Measurements from ENCODE around the gene SPAG5.
"Not testable (repeated sequence)": the region's sequence is repeated elsewhere in the genome, so short reads cannot be mapped to it uniquely, and the experiment has no call there.

SPAG5 gene

DNA sequence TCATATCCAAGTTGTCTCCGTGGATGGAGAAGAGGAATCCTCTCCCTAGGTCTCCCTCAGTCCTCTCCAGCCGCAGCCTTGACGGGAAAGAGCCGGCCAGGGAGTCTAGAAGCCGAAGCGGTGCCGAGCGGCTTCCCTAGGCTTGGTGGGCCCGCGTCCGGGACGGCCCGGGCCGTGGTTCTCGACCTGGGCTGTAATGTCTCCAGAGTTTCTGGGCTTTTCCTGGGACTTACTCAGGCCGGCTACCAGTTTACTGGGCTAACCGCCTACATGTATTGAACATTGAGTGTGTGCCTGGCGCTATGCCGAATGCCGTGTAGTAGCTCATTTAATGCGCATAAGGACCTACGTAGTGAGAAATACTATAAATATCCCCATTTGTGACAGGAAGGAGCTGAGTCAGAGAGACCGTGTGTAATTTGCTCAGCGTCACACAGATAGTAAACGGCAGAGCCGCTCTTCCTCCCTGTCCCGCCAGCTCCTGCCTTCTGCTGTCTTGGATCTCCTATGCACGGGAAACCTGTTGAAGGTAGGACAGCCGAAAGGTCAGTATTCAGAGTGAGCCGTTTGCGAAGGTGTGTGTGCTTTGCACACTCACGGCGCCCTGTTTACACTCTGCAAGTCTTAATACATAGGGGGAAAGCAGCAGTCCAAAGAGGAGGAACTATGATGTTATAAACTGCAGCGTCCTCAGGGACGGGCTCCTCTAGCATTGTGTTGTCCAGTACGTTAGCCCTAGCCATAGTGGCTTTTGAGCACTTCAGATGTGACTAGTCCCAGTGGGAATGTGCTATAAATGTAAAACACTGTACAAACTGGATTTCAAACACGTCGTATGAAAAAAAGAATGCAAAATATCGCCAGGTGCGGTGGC, 723 bp upstream of the SPAG5 start:
- DNase-seq, result peak; percentile 73

DNA sequence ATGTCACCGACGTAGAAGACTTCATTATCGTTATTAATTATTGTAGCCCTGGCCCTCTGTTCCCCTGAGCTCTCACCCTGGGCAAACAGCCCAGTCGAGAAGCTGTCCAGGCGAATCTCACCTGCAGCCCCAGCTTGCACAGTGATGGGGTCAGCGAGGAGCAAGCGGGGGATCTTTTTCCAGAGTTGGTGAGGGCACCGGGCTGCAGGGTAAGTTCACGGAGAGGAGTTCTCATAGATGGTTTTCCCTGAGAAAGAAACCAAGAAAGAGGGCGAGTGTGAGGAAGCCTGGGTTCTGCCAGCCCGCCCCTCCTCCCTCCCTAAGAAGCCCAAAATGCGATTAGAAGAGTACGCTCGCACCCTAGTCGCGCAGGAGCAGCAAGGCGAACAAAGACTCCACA, 436 bp downstream of the SPAG5 start:
- DNase-seq, result no peak

DNA sequence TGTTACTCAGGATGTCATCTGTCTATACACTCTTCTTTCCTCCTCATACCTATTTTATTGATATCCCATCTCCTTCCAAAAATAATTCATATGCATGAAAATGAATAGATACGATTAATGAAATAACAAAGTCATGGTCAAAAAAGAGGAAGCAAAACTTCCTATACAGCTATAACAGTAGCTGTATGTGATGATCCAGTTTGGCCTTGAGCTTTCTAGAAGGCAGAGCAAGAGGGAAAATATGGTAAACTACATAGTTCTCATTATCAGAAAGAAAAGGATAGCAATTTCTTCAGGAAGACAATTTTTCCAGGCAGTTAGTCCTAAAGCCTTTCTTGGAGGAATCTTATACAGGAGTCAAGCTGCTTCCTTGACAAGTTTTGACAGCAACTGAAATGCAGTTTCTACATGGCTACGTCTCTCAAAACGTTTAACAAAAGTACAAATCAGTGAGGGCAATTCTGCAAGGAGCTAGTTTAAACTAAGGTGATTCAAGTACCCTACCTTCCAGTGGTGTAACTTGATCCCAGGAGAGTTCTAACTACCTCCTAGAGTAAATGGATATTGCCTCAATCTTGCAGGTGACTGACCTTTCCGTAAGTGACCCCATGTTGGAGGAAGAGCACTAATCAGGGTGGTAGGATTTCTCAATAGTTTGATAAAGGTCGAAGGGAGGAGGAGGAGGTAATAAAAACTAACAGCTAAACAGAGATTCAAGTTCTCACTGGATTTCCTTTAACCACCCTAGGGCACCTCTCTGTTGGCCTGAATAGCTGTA, 1.0 kb downstream of the SPAG5 start:
- DNase-seq, result peak; percentile 43

DNA sequence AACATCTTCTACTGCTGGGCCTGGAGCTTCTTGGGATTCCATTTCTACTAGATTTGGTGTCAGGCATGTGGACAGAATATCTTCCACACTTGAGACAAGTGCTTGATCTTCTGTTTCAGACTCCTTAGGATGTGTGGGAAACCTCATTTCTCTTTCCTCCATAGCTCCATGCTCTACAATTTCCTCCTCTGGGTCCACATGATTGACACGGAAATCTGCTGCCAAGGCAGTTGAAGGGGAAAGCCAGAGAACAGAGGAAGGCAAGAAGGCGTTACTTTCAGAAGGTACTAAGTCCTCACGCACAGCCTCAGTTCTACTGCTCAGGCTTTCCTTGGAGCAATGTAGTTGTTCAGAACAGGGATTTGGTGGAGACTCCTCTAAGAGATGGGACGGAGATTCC, 6.6 kb downstream of the SPAG5 start:
- DNase-seq, result no peak

DNA sequence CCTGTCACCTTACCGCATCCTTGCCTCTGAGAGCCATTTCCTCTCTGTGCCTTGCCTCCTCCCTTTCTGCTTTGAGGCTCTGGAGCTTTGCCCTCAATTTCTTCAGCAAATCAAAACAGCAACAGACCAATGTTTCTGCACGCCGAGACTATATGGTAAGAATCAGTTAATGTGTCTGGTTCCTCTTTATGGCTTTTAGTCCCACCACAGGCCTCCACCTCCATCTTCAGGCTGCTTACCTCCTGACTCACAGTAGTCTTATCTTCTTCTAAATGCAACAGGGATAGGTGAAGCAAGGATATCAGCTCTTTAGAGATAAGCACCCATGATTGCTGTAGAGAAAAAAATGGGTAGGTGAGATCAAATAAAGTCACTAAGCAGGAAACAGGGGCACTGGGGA, 13.0 kb downstream of the SPAG5 start:
- DNase-seq, result no peak

DNA sequence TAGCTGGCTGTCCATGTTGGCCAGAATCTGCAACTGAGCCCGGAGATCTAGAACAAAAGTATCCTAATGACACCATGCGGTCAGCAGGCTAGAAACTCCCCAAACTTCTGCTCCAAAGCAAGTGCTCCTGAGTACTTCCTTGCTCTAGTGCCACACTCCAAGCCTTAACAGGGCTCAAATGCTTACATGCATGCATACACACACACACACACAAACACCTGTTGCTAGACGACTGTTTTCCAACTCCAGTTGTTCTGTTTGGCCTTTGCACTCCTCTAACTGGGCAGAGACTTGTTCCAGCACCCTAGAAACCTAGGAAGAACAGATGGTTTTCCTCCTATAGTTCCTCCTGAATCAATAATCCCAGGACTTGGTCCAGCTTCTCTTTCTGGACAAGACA, 14.4 kb downstream of the SPAG5 start:
- DNase-seq, result no peak

DNA sequence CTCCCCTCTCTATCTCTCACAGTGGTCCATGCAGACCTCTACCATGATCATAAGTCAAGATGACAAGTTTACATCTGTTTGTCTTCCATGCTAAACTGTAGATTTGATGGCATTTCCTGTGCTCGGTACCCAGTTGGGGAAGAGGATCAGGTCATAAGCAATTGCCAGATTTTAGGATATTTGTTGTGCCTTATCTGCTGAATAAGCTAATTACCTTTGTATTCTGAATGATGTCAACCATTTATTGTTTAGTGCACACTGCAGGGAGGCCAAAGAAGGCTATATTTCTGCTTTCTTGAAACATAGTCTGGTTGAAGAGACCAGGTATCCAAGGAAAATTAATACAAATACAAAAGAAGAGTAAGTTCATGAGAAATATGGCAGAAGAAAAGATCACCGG, 16.3 kb downstream of the SPAG5 start:
- DNase-seq, result no peak

DNA sequence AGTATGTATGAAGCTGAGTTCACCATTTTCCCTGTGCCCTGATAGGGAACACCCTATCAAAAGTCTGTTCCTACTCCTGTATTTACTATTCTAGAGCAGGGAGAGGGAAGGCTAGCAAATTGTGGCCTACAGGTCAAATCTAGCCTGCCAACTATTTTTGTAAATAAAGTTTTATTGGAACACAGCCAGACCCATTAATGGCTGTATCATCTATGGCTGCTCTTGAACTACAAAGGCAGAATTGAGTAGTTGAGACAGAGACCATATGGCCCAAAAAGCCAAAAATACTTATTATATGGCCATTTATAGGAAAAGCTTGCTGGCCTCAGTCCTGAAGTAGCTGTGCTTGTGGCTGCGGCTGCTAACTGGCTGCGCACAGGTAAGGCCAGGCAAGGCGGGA, 17.9 kb downstream of the SPAG5 start:
- DNase-seq, result no peak

DNA sequence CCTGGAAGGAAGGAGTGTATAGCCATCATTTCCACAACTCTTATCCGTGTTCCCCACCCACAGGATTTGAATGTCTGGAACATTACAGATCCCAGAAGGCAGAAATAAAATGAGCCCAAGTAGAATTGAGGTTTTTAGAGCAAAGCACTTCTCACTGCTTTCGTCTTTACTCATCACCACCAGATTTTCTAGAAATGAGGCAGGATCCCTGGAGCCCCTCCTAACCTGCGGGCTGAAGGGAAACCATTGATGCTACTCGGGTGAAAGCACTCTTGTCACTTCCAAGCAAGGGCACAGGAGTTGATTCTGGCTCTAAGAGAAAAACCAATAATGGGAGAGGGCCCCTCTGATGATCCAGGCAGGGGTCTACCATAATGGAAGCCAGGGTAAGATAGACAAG, 19.3 kb downstream of the SPAG5 start:
- no peak for DNase-seq

DNA sequence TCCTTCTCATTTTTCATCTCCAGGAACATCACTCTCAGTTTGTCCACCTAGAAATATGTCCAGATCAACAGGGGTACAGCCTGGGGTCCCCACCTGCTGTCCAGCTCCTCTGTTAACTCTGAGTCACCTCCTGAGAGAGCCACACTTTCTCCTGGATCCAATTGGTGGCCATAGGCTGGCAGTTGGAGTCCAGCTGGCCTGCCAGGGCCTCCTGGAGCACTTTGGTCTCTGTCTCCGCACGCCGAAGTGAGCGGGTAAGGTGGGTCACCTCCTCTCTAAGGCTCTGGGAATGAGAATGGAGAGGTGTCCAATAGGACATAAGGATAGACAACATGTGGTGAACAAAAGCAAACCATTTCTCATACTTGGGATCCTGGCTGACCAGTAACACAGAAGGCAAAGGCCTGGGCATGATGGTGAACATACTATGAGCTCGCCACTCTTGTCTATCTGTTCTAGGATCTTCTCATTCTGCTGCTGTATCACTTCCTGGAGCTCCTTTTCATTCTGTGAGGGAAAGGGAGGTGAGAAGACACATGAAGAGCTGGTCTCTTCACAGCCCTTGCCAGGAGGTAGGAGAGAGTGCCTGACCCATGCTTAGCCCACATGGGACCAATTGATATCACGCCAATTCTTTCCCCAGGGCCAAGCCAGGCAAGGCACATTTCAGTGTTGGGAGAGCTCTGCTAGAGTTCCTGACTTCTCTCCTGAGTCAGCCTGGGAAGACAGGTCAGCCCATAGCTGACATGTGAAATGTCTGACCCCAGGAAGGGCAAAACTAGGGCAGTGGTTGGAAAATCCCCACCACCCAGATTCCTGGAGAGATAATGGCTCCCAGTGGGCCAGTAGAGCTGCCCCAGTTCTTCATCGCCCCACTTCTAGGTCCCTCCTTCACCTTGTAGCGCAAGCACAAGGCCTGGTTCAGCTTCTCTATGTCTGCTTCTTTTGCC, 20.3 kb downstream of the SPAG5 start:
- DNase-seq, result no peak

DNA sequence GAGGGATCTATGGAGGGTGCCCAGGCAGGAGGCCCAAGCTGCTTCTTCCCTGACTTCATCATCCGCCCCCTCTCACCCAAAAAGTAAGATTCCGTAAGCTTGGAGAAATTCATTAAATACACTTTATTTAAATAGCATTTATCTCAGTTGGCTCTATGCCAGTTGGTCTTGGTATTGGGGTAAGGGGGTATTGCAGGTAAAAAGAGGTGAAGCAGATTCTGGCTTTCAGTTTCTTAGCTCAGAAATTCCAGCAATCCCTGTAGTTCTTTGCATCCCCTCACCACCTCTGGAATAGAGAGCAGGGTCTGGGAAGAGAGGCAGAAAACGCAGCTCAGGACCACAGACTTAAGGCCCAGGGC, 21.4 kb downstream of the SPAG5 start:
- DNase-seq, result no peak

DNA sequence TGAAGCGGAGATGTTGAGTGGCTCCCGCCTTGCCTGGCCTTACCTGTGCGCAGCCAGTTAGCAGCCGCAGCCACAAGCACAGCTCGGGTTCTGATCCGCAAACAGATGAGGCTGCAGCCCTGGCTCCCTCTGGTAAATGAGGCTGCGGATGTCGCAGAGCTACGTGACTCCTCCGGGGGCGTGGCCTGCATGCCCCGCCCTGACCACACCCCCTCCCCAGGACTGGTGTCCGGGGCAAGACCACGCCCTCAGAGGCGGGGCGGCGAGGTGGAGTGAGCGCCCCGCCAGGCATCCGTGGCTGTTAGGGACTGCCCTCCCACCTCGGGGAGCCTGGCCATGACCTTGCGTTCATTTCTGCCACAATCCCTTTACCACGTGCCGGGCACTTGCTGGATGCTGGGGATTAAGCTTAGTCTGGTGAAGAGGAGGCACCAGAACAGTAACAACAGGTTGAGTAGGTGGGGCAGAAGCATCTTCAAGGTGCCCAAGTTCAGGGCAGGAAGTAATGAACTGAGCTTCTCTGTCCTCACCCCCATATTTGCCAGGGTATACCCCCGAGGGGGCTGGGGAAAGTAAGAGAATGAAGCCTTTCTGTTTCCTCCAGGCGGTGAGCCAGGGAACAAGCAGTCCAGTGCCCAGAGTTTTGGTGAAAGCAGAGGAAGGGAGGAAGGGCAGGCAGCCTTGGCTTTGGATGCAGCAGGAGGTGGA, 21.9 kb downstream of the SPAG5 start, which contains the start of gene ALDOC:
ALDOC (minus strand) TSS at position 138 of the 708 bp plus-strand sequence. CDS start 1,363 bp downstream, outside the sequence.
- DNase-seq, result peak; percentile 97

DNA sequence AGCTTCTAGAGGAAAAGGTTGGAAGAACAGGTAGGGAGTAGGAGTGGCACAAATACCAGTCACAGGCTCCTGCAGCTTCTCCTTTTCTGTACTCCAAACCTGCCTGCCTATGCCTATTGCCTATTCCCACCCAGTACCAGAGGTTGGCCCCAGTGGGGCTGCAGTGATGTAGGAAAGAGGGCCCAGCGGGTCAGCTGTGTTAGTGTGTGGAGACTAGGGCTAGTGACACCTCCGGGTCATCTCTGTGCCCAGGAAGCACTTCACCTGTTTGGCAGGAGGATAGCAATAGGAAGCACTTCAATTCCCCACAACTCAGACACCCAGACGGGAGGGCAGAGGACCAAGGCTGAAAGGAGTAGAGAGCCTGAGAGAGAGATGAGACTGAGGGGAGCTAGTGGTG, 22.8 kb downstream of the SPAG5 start:
- DNase-seq, result not testable (repeated sequence)

DNA sequence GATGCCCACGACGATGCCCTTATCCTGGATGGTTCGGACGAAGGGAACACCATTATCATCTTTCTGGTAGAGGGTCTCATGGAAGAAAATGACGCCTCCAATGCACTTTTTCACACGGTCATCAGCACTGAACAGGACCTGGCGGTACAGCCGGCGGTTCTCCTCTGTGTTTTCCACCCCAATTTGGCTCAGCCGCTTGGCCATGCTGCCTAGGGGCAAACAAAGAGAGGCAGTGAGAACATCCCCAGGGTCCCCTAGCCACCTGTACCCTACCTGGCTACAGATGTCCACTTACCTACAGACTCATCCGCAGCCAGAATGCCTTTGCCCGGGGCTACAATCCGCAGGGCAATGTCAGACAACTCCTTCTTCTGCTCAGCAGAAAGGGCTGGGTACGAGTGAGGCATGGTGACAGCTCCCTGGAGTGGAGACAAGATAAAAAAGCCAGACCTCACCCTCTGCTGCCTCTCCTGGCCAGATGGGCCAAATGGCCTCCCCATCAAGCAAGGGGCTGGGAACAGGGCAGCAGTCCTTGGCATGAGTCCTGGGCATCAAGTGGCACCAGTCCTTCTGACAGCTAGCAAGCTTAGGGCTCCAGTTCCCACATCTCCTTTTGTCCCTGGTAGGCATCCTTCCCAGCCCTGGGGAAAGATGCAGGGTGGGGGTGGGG, 23.6 kb downstream of the SPAG5 start:
- DNase-seq, result no peak

DNA sequence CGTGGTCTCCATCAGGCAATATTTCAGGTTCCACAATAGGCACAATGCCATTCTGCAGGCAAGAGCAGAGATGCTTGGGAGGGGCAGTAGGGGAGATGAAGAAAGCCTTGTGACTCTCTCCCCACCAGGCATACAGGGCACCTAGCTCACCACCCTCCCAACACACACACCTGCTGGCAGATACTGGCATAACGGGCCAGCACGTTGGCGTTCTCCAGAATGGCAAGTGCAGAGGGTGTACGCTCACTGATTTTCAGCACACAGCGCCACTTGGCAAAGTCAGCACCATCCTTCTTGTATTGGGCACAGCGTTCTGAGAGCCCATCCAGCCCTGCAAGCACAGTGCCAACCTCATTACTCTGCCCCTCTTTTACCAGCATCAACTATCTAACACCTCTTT, 24.3 kb downstream of the SPAG5 start:
- no peak for DNase-seq

DNA sequence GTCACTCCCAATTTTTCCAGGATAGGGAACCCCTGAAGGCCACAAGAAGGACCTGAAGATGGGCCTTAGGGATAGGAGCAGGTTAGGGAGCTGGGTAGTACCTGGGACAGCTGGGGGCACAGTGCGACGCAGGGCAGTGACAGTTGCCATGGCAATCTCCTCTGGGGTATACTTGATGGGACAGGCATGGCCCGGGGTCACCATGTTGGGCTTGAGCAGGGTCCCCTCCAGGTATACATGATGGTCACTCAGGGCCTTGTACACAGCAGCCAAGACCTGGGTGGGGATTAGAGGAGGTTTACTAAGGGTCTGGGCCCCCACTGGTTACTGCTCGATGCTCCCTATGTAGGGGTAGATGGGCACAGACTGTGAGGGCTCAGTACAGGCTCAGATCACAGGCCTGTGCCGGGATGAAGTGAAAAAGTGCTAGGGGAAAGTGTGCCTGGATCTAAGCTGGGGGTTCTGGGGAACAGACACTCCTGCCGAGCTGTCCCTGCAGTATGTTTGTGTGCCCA, 24.8 kb downstream of the SPAG5 start:
- no peak for DNase-seq

DNA sequence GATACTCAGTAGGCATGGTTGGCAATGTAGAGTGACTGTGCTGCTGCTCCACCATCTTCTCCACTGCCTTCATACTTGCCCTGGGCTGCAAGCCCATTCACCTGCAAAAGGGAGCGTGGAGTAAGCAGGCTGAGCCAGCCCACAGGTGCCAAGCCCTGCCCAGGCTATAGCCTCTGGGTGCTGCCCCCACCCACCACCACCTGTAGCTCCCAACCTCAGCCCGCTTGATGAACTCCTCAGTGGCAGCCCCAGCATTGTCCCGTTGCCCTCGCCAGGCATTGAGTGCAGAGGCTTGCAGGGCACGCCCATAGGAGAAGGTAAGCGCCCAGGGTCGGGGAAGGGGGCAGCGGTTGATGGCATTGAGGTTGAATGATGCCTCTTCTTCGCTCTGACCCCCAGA, 25.3 kb downstream of the SPAG5 start:
- no peak for DNase-seq

DNA sequence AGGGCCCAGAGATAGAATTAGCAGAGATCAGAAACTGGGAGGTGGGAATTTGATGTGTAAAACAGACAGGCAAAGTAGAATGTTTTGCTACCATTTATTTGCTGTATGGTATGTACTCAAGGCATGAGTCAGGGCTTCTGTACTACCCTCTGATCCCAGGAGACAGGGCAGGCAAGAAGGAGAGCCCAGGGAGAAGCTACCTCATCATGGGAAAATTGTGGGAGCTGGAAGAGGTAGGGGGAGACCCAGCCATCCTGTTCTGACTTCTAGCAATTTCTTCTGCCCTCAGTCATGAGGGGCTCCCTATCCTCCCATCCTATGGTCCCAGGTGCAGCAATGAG, 25.8 kb downstream of the SPAG5 start:
- no peak for DNase-seq

DNA sequence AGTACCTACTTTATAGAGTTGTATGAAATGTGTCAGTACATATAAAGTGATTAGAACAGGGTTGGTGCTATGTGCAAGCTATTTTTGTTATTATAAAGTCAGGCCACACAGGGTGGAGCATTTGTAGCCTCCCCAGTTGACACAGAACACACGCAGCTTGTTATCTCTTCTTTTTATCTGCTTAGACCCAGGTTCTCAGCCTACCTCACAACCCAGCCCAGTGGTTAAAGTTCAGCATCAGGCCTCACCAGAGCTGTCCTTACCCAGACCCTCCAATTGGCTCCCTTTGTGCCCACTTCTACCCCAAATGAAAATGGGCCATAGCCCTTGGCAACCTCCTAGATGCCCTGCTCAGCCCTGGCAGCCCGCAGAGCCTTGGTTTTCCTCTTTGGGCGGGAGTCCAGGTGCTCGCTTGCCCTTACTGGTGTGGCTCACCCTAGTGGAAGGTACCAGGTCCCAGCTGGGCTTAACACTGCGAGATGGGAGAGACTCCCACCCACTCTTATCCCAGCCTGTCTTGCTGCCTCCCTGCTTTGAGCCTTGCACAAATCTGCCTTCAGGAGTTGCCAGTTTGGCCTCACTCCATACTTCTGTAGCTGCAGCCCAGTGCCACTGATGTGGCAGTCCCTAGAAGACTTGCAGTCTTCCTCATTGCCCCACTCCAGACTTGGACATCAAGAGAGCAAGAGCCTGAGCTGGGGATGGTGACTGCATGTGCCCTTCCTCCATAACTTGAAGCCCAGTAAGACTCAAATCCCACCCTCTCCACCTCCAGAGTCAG, 26.4 kb downstream of the SPAG5 start:
- no peak for DNase-seq

DNA sequence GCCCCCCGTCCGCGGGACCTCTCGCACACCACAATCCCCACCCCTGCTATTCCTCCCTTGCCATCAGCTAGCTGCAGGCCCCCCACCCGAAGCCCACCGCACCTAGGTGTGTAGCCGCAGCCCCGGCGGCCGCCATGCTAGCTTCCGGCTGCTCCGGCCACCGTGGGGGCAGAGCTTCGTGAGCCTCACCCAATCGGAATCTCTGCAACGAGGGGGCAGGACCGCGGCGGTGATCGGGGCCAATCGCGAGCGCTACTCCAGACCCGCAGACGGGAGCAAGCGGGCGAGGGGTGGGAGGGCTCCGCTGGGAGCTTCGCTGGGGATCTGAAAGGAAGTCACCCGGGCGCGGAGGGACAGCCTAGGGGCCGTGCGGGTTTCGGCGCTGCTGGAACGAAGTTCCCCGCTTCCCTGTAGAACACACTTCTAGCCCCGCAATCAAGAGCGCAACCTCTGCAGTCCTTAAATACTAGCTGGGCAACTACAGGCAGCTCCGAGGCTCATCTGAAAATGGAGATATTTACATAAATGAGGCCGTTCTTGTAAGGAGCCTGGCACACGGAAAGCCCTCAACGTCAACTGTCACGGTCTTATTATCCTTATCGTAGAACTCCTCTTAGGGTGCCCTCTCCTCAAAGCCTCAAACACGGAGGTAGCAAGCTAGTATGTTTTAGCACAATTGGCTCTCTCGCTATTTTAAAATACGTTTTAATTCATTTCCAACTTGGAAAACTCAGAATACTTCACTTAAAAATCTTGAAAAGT, 27.3 kb downstream of the SPAG5 start, which contains the start of gene PIGS:
PIGS (minus strand) TSS at position 164 of the 762 bp plus-strand sequence; CDS start at position 136, 28 bp downstream.
- peak; percentile 82 for DNase-seq

Data from NCI-H510A treated with DMSO at 0.1 percent for 48 hours (cell line).